HEK293T (cell line): Measurements from ENCODE around the gene TPP1.

Experiments
- ARNT ChIP-seq: fragments of 450-650 bp; IDR thresholded peaks from 2 replicates; pipeline ENCODE4 v1.6.1; 2017; ENCODE audit warnings: mild to moderate bottlenecking
- BHLHE40 ChIP-seq: fragments of 450-650 bp; IDR thresholded peaks from 2 replicates; pipeline ENCODE4 v1.6.1; 2016; ENCODE audit warnings: mild to moderate bottlenecking, moderate library complexity, borderline replicate concordance
- ELF4 ChIP-seq: fragments of 450-650 bp; IDR thresholded peaks from 2 replicates; pipeline ENCODE4 v1.6.1; 2017; ENCODE audit warnings: antibody characterized with exemption
- FOXA1 ChIP-seq: fragments of 450-650 bp; IDR thresholded peaks from 2 replicates; pipeline ENCODE4 v1.6.1; 2016; ENCODE audit warnings: mild to moderate bottlenecking
- FOXK2 ChIP-seq: fragments of 450-650 bp; IDR thresholded peaks from 2 replicates; pipeline ENCODE4 v1.6.1; 2016; ENCODE audit warnings: mild to moderate bottlenecking
- FOXM1 ChIP-seq: fragments of 450-650 bp; IDR thresholded peaks from 2 replicates; pipeline ENCODE4 v1.6.1; 2017; ENCODE audit warnings: mild to moderate bottlenecking, borderline replicate concordance
- LEF1 ChIP-seq: fragments of 450-650 bp; IDR thresholded peaks from 2 replicates; pipeline ENCODE4 v1.6.1; 2017; ENCODE audit warnings: mild to moderate bottlenecking, borderline replicate concordance
- NFRKB ChIP-seq: fragments of 450-650 bp; IDR thresholded peaks from 2 replicates; pipeline ENCODE4 v1.6.1; 2016; ENCODE audit warnings: mild to moderate bottlenecking, moderate library complexity
- SP1 ChIP-seq: fragments of 450-650 bp; IDR thresholded peaks from 2 replicates; pipeline ENCODE4 v1.6.1; 2017
- SUZ12 ChIP-seq: fragments of 450-650 bp; IDR thresholded peaks from 2 replicates; pipeline ENCODE4 v1.6.1; 2016; ENCODE audit warnings: mild to moderate bottlenecking
- TARDBP ChIP-seq: fragments of 450-650 bp; IDR thresholded peaks from 2 replicates; pipeline ENCODE4 v1.6.1; 2016
- ZNF384 ChIP-seq: fragments of 450-650 bp; IDR thresholded peaks from 2 replicates; pipeline ENCODE4 v1.6.1; 2016

- TF ChIP-seq SUZ12 (no peak), LEF1 (no peak), FOXK2 (no peak), ELF4 (no peak), BHLHE40 (no peak), FOXA1 (no peak), ARNT (no peak), FOXM1 (no peak), TARDBP (no peak), NFRKB (no peak), ZNF384 (no peak), SP1 (no peak)
These were observed 42.5 kb downstream of the TPP1 start for GRCh38 chr11:6576471-6577373.
